Superior temporal gyrus (tissue), 1 donor: ENCODE data around the gene PRKCI.
"Not testable (repeated sequence)": the region's sequence is repeated elsewhere in the genome, so short reads cannot be mapped to it uniquely, and the experiment has no call there.

ENCODE experiments used
- DNase-seq: peaks from one replicate; pipeline ENCODE4 v3.0.0-alpha.2; 2016; ENCODE audit errors: extremely low spot score

PRKCI gene

DNA sequence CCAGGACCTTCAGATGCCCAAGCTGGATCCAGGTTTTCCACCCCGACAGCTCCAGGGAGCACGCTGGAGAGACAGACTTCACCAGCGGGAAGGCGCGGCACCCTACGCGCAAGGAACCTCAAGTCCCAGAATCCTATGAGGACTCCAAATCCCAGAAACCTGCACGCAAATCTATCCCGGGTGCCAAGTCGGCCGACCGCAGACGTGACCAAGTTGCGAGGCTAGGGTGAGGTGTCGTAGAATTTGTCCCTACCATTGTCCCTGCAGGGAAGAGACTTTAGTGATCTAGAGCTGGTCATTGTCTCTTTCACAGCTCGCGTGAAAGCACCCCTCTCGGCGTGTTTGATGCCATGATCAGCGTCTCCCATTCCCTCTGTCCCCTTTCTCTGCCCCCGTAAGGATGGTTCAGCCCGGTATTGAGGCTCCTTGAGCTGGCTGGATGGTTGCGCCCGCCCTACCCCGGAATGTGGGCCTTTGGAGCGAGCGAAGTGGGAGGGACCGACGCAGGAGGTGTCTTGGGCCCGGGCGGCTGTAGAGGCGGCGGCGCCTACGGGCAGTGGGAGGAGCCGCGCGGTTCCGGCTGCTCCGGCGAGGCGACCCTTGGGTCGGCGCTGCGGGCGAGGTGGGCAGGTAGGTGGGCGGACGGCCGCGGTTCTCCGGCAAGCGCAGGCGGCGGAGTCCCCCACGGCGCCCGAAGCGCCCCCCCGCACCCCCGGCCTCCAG, at the start of gene PRKCI:
PRKCI (plus strand) TSS at position 501 of the 723 bp plus-strand sequence. CDS start 246 bp downstream, outside the sequence.
- DNase-seq, result peak; percentile 96

DNA sequence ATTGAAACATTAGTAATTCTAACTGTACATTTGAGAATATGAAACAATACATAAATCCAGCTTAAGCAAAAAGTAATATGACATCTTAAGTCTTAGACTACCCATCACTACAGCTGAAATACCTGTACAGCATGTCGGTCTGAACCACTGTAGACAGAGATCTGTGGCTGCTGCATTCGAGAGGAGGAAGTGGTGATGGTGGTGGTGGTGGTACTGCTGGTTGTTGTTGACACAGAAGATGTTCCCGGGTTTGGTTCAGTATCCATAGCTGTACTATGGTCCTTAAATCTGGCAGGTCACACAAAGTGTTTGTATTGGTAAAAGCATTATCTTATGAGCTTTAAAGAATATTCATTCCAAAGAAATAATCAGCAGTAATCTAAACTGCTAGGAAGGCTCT, 43.6 kb upstream of the PRKCI start:
- DNase-seq, result no peak

DNA sequence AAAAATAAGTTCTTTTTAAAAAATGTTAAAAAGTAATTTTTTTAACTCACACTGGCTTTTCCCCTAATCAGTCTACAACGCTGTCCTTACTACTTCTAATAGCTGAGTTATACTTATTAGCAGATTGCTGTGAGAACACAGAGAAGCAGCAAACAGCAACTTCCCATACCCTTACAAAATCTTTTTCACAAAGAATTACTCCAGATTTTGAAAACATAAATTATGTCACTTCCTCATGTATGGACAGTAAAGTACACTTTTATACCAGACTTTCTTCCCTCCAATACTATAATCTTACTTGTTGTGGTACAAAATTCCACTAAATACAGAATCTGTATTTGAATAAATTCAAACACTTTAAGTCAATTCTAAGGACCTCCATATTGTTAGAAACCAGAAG, 42.8 kb upstream of the PRKCI start:
- no peak for DNase-seq

DNA sequence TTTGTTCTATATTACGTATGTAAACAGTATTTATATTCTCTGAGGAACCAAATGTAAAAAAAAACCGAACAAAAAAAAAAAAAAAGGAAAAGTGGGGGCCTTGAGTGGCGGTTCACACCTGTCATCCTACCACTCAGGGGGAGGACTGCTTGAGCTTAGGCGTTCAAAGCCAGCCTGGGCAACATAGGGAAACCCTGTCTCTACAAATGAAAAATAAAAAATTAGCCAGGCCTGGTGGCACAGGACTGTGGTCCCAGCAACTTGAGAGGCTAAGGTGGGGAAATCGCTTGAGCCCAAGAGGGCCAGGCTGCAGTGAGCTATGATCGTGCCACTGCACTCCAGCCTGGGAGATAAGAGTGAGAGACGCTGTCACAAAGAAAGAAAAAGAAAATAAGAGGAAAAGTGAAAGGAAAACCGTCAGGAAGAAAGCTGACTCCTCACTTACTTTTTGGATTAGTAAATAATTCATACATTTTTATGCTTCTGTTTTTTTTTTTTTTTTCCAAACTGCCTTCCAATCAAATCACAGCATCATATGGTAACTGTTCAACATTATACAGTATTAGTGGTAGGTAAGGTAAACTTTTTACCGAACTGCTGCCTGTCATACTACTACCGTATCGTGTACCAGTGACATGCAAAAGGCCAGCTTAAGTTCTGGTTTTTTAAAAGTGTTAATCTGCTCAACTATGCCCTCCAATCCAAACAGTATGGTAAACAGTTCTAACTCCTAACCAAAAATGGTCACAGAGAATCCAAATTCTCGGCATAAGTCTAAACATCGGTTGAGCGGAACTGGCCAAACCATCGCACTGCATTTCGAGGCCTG, 41.9 kb upstream of the PRKCI start:
- no peak for DNase-seq

DNA sequence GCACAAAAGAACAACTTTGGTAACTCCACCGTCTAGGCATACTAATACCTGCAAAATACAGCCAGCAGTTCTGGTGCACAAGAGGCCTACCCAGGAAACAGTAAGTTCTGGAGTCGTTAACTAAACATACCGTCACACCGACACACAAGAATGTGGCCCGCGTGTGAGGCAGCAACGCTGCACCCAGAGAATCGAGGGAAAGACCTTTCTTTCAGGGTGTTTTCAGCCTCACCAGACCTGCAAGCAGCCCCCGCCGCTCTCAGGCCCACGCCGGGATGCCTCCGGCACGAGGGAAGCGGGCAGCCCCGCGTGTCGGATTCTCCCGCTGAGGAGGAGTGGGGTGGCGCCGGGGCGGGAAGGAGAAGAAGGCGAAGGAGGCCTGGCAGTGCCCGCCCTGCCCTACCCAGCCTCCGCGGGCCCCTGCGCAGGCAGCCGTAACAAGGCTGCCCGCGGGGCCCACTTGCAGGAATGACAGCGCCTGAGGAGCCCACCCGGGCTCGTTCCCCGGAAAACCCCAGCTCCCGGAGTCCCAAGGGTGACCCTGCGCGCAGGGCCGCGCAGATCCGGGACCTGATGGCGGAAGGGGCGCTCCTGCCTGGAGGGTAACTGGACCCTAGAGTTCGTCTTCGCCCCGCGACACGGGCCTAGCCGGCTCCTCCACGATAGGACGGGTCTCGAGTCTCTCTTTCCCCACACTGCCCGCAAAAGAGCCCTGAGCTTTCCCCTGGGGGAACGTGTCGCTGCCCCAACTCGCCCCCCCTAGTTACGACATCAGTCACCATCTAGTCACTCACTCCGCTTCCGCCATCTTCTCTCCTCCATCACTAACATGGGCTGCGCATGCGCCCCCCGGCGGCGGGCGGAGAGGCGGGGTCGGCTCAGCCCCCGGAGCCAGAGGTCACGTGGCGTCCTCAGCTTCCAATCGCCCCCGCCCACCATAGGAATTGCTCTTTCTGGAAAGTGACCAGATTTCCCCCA, 41.0 kb upstream of the PRKCI start, which contains the start of gene PHC3:
PHC3 (minus strand) TSS at position 826 of the 978 bp plus-strand sequence; CDS start at position 808, 18 bp downstream.
- DNase-seq, result peak; percentile 94

DNA sequence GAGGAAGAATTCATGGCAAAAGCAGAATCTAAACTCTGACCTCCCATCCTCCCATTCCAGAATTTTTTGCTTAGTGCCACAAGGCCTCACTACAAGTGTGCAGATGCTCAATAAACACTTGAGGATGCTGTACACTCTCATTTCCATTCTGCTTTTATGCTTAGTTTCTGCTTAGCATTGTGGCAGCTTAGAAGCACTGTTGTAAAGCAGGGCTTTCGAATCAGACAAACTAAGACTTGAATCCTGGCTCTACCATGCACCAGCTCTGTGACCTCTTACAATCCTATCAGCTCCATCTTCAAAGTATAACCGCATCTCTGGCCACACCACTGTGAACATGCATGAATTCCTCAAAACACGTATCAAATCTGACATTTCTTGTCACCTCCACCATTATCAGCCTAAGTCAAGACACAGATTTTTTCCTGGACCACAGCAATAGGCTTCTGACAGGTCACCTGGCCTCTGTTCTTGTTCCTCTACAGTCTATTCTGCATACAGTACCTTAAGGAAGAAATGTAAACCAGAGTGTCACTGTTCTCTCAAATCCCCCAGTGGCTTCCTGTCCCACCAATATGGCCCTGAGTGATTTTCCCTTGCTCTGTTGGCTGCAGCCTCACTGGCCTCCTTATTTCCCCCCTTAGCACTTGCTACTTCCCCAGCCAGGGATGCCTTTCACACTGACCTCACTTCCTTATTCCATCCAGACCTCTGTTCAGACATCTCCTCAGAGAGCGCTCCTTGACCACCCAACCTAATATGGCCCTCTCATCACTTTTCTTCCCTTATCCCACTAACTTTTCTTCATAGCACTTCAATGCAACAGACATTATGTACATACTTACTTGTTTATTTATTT, 32.6 kb upstream of the PRKCI start:
- no peak for DNase-seq

DNA sequence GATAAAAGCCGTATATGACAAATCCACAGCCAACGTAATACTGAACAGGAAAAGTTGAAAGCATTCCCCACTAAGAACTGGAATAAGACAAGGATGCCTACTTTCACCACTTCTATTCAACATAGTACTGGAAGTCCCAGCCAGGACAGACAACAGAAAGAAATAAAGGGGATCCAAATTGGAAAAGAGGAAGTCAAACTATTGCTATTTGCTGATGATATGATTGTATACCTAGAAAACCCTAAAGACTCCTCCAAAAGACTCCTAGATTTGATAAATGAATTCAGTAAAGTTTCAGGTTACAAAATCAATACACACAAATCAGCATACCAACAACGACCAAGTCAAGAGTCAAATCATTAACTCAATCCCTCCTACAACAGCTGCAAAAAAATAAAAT, 26.5 kb upstream of the PRKCI start:
- not testable (repeated sequence) for DNase-seq

DNA sequence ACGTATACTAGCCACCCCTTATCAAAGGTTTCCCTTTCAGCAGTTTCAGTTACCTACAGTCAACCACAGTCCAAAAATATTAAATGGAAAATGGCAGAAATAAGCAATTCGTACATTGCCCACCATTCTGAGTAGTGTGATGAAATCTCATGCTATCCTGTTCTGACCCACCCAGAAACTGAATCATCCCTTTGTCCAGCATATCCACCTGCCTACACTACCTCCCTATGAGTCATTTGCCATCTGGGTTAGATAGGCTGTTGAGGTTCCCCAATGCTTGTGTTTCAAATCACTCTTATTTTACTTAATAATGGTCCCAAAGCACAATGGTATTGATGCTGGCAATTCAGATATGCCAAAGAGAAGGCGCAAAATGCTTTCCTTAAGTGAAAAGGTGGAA, 25.4 kb upstream of the PRKCI start:
- DNase-seq, result no peak

DNA sequence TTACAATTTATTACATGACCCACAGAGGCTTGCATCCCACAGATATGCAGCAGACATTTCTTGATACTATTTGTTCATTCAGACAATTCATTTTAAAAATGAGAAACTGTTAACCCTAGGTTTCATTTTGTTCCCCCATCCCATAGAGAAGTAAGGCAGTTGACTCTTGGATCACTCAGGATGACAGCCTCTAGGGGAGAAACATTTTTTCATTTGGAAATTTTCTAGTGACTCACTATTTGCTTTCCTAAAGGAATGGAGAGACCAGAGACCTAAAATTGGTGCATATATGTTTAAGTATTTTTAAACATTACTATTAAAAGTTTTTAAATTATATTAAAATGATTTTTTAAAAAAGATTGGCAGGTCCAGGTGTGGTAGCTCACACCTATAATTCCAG, 21.2 kb upstream of the PRKCI start:
- DNase-seq, result no peak

DNA sequence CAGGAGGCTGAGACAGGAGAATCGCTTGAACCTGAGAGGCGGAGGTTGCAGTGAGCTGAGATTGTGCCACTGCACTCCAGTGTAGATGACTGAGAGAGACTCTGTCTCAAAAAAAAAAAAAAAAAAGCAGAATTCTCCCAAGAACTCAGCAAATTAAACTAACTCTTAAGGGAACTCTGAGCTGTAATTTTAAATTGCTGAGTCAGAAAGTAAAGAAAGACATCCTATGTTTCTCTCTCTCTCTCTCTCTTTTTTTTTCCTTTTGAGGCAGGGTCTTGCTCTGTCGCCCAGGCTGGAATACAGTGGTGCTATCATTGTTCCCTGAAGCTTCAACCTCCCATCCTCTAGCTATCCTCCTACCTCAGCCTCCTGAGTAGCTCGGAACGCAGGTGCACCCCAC, 20.7 kb upstream of the PRKCI start:
- no peak for DNase-seq

DNA sequence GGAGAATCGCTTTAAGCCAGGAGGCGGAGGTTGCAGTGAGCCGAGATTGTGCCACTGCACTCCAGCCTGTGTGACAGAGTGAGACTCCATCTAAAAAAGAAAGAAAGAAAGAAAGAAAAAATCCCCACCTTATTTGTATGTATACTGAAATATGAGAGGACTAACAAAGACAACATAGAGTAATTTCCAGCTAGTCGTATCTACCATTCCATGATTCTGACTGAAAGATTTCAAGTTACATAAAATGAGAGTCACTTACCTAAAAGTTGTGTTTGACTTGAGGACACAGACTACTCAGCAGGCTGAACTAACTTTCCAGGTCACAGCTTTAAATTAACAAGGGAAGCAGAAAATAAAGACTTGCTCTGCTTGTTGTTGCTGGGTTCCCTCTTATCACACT, 18.8 kb upstream of the PRKCI start:
- no peak for DNase-seq

DNA sequence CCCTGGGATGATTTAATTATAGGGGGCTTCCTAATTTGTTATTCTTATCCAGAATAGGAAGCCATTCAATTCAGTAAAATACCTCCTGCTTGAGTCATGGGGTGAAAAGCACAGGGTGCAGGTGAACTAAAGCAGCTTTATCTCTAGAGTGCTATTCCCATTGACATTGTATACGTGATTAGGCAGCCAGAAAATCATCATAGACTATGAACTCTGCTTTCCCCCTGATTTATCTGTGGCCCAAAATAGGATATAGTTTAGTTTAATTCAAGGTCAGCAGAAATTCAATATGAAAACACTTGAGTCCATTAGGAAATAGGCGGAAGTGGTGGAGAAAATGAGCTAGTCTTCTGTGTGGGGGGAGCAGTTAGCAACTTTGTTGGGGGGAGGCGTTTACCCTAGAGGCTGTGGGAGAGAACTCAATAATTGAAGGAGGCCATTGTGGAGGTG, 18.2 kb upstream of the PRKCI start:
- DNase-seq, result no peak

DNA sequence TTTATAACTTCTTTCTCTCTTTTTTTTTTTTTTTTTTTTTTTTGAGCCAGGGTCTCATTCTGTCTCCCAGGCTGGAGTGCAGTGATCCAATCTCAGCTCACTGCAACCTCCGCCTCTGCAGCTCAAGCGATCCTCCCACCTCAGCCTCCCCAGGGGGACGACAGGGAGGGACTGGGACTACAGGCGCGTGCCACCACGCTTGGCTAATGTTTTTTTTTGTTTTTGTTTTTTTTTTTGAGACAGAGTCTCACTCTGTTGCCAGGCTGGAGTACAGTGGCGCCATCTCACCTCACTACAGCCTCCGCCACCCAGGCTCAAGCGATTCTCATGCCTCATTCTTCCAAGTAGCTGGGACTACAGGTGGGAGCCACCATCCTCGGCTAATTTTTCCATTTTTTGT, 17.7 kb upstream of the PRKCI start:
- DNase-seq, result no peak

DNA sequence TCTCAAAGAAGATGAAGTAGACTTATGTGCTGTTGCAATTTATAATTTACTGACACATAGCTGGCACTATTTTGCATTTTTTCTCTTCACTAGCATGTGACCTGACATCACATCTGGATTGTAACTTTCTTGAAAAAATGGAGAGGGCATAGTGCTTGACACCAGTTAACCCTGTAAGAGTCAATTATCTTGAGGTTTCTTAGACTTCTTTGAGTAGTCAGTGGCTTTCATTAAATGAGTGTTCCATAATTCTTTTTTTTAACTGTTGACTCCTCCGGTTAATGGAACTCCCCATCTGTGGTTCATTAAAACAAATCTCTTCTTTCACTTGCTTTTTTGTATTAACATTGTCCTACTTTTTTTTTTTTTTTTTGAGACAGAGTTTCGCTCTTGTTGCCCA, 16.9 kb upstream of the PRKCI start:
- no peak for DNase-seq

DNA sequence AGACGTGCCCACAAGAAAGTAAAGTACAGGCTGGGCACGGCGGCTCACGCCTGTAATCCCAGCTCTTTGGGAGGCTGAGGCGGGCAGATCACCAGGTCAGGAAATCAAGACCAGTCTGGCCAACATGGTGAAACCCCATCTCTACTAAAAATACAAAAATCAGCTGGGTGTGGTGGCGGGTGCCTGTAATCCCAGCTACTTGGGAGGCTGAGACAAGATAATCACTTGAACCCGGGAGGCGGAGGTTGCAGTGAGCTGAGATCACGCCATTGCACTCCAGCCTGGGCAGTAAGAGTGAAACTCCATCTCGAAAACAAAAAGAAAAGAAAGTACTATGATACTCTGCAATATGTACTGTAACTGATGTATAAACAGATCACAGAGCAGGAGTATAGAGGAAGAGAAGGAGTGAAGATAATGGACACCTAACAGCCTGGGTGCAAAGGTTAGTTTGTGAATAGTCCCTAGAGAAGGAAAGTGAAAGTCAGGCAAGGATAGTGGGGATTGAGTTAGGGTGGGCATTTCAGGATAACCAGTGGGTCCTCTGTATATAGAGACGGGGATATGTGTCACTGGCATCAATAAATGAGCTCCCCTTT, 16.0 kb upstream of the PRKCI start:
- not testable (repeated sequence) for DNase-seq

DNA sequence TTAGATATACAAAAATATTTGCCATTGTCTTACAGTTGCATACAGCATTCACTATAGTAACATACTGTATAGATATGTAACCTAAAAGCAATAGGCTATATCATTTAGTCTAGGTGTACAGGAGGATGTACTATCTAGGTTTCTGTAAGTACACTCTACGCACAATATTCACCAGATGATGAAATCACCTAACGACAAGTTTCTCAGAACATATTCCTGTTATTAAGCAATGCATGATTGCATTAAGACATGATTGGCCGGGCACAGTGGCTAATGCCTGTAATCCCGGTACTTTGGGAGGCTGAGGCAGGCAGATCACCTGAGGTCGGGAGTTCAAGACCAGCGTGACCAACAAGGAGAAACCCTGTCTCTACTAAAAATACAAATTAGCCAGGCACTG, 14.5 kb upstream of the PRKCI start:
- DNase-seq, result no peak

DNA sequence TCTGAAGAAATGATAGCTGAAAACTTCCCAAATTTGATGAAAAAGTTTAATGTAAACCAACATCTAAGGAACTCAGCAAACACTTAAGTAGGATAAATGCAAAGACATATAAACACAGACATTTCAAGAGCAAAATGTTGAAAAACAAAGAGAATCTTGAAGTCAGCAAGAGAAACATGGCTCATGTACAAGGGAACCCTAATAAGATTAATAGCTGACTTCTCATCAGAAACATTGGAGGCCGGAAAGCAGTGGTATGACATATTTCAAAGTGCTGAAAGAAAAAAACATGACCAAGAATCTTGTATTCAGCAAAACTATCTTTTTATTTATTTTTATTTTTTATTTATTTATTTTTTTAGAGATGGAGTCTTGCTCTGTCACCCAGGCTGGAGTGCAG, 10.6 kb upstream of the PRKCI start:
- DNase-seq, result no peak

DNA sequence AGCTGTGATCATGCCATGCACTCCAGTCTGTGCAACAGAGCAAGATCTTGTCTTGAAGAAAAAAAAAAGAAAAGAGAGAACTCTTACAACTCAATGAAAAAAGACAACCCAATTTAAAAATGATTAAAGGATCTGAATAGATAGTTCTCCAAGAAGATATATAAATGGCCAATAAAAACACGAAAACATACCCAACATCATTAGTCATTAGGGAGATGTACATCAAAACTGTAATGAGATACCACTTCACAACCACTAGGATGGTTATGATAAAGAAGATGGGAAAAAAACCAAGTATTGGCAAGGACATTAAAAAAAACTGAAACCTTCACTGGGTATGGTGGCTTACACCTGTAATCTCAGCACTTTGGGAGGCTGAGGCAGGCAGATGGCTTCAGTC, 2.4 kb upstream of the PRKCI start:
- no peak for DNase-seq

DNA sequence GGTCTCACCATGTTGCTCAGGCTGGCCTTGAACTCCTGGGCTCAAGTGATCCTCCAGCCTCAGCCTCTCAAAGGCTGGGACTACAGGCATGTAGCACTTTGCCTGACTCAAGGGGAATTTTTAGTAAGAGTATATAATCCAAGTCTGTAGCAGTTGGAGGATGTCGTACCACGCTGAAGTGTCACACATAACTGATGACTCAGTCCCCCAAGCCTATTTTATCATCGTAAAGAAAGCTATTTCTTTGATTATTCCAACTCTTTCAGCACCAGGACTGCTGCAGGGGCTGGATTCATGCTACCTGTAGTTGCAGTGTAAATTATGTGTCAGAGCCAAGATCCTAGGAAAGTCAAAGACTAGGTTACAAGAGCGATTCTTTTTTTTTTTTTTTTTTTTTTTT, 1.4 kb upstream of the PRKCI start:
- DNase-seq, result no peak
